Chondrocyte (in vitro differentiated cells): ENCODE data around the gene ZNF225. TPM values are rescaled to one million over a fixed set of nuclear protein-coding genes. Genes with fewer than 3 reads are reported as not detected.

Source experiments
- DNase-seq: peaks from one replicate; pipeline ENCODE4 v3.0.0; 2021; ENCODE audit warnings: mixed read lengths, low spot score
- H3K27ac Mint-ChIP-seq: one replicate; pipeline ENCODE4 v1.8.0; 2021; ENCODE audit warnings: mild to moderate bottlenecking, moderate library complexity, mixed read lengths; ENCODE audit not compliant: unreplicated experiment
- H3K27me3 Mint-ChIP-seq: 2 replicates; pipeline ENCODE4 v1.8.0; 2021; ENCODE audit warnings: low read depth, mixed read lengths
- H3K36me3 Mint-ChIP-seq: 2 replicates; pipeline ENCODE4 v1.8.0; 2021; ENCODE audit warnings: low read depth, mixed read lengths
- H3K4me1 Mint-ChIP-seq: 2 replicates; pipeline ENCODE4 v1.8.0; 2021; ENCODE audit warnings: low read depth, mild to moderate bottlenecking, mixed read lengths
- H3K4me3 Mint-ChIP-seq: one replicate; pipeline ENCODE4 v1.8.0; 2021; ENCODE audit warnings: mild to moderate bottlenecking, moderate library complexity, mixed read lengths; ENCODE audit not compliant: unreplicated experiment
- H3K9me3 Mint-ChIP-seq: 2 replicates; pipeline ENCODE4 v1.8.0; 2021; ENCODE audit warnings: low read depth, mixed read lengths
- CTCF ChIP-seq: fragments of 200-600 bp; sonication (generic); IDR thresholded peaks from 2 replicates; pipeline ENCODE4 v1.5.0; 2021; ENCODE audit warnings: antibody characterized with exemption, mild to moderate bottlenecking, moderate library complexity
- total RNA-seq: library from RNA; stranded (reverse); gene quantifications from 3 replicates; pipeline ENCODE4 v1.2.1, GENCODE V29; 2021

ZNF225 gene
- total RNA-seq, 1 donor from 2014 or later, result 5.2 TPM

- peaks cover 17% of the 10 kb centered on the region for H3K36me3 Mint-ChIP-seq
- peak overlapping the region; percentile 93 for H3K4me3 Mint-ChIP-seq
- H3K27ac Mint-ChIP-seq, result peak overlapping the region; percentile 86
- peak; percentile 22 for TF ChIP-seq CTCF
- no peak for DNase-seq
- H3K27me3 Mint-ChIP-seq, result no peaks in the 10 kb centered on the region
- H3K9me3 Mint-ChIP-seq, result peaks cover 29% of the 10 kb centered on the region
- H3K4me1 Mint-ChIP-seq, result peaks cover 23% of the 10 kb centered on the region
These were observed 40.4 kb upstream of the ZNF225 start for GRCh38 chr19:44072543-44073401.

GRCh38 chr19:44076325-44076724, 36.9 kb upstream of the ZNF225 start:
- Mint-ChIP-seq H3K9me3 (peaks cover 4% of the 10 kb centered on the region), H3K4me3 (no peak overlapping the region), H3K36me3 (peaks cover 15% of the 10 kb centered on the region), H3K4me1 (peaks cover 18% of the 10 kb centered on the region), H3K27ac (no peak overlapping the region), H3K27me3 (no peaks in the 10 kb centered on the region)
- DNase-seq, result no peak
- no peak for TF ChIP-seq CTCF

- no peaks in the 10 kb centered on the region for H3K27me3 Mint-ChIP-seq
- H3K27ac Mint-ChIP-seq, result no peak overlapping the region
- peaks cover 13% of the 10 kb centered on the region for H3K4me1 Mint-ChIP-seq
- TF ChIP-seq CTCF, result no peak
- H3K36me3 Mint-ChIP-seq, result peaks cover 6% of the 10 kb centered on the region
- H3K9me3 Mint-ChIP-seq, result no peaks in the 10 kb centered on the region
- no peak overlapping the region for H3K4me3 Mint-ChIP-seq
- DNase-seq, result no peak
These were observed 21.1 kb upstream of the ZNF225 start for GRCh38 chr19:44092108-44092507.

- DNase-seq, result peak; percentile 97
- TF ChIP-seq CTCF, result no peak
- H3K4me3 Mint-ChIP-seq, result peak within 1 kb of the TSS; percentile 98
- H3K27ac Mint-ChIP-seq, result peak within 1 kb of the TSS; percentile 83
- H3K36me3 Mint-ChIP-seq, result peaks cover 14% of the 10 kb centered on the region
- H3K9me3 Mint-ChIP-seq, result no peaks in the 10 kb centered on the region
- H3K27me3 Mint-ChIP-seq, result no peaks in the 10 kb centered on the region
- peaks cover 13% of the 10 kb centered on the region for H3K4me1 Mint-ChIP-seq
These were observed 19.1 kb upstream of the ZNF225 start, which contains the start of gene ZNF224 for GRCh38 chr19:44093931-44094765. ZNF224 (plus strand) TSS chr19:44094361; CDS start chr19:44097874, 3,513 bp downstream.

- Mint-ChIP-seq H3K9me3 (peaks cover 54% of the 10 kb centered on the region), H3K4me3 (no peak overlapping the region), H3K27me3 (no peaks in the 10 kb centered on the region), H3K36me3 (peaks cover 58% of the 10 kb centered on the region), H3K27ac (no peak overlapping the region), H3K4me1 (peaks cover 9% of the 10 kb centered on the region)
- TF ChIP-seq CTCF, result no peak
- no peak for DNase-seq
These were observed 5.4 kb upstream of the ZNF225 start for GRCh38 chr19:44107751-44108150.
